Cardiac muscle cell (in vitro differentiated cells and primary cell): ENCODE results near the gene ZNF609. TPM values are rescaled to one million over a fixed set of nuclear protein-coding genes. Genes with fewer than 3 reads are reported as not detected.

Experiments
- DNase-seq, 2 donors: peaks; one replicate each; pipeline versions ENCODE4 v3.0.0 to v3.0.0-alpha.2; 2010 to 2017; ENCODE audit warnings: low read depth in 1 of 2, low spot score in 1 of 2
- H3K27ac ChIP-seq: fragments of 200-600 bp; sonication (generic); 2 replicates; pipeline ENCODE4 v1.5.1; 2016
- H3K27me3 ChIP-seq: fragments of 200-600 bp; sonication (generic); 2 replicates; pipeline ENCODE4 v1.6.0; 2016; ENCODE audit warnings: control low read depth
- H3K36me3 ChIP-seq: fragments of 200-600 bp; sonication (generic); 2 replicates; pipeline ENCODE4 v1.5.1; 2016; ENCODE audit warnings: control low read depth
- H3K4me1 ChIP-seq: fragments of 200-600 bp; sonication (generic); 2 replicates; pipeline ENCODE4 v1.8.1; 2017; ENCODE audit warnings: low read depth, mild to moderate bottlenecking, mixed run types
- H3K4me3 ChIP-seq: fragments of 200-600 bp; sonication (generic); 2 replicates; pipeline ENCODE4 v1.5.1; 2016; ENCODE audit warnings: mild to moderate bottlenecking
- H3K9me3 ChIP-seq: fragments of 200-600 bp; sonication (generic); 2 replicates; pipeline ENCODE4 v1.5.1; 2017; ENCODE audit warnings: low read depth, mild to moderate bottlenecking, control low read depth
- polyA plus RNA-seq: library from polyadenylated mRNA; unstranded; fragments of >200 nt; fragmentation: Nextera tagmentation; extraction: Ambion mirVana; gene quantifications from 2 replicates; pipeline ENCODE4 v1.2.1, GENCODE V29; 2016
- total RNA-seq: library from RNA; depleted of rRNA; stranded (reverse); fragments of >200 nt; gene quantifications from 2 replicates; pipeline ENCODE4 v1.2.3, GENCODE V29; 2016
- TF ChIP-seq, protein P1 (sequence below): IDR thresholded peaks from 2 replicates; pipeline ENCODE4 v1.5.1; 2012; ENCODE audit warnings: low read depth, mild to moderate bottlenecking, low read length

ZNF609 gene
- total and polyA plus RNA-seq, 2 experiments from 2014 or later, result 25.6 to 41.4 TPM

GRCh38 chr15:64667736-64668161 is 207.4 kb downstream of the ZNF609 start:
- no peak overlapping the region for H3K27ac ChIP-seq
- peak in 1 of 2 donors; percentile 22 for DNase-seq
- TF ChIP-seq, protein P1, sequence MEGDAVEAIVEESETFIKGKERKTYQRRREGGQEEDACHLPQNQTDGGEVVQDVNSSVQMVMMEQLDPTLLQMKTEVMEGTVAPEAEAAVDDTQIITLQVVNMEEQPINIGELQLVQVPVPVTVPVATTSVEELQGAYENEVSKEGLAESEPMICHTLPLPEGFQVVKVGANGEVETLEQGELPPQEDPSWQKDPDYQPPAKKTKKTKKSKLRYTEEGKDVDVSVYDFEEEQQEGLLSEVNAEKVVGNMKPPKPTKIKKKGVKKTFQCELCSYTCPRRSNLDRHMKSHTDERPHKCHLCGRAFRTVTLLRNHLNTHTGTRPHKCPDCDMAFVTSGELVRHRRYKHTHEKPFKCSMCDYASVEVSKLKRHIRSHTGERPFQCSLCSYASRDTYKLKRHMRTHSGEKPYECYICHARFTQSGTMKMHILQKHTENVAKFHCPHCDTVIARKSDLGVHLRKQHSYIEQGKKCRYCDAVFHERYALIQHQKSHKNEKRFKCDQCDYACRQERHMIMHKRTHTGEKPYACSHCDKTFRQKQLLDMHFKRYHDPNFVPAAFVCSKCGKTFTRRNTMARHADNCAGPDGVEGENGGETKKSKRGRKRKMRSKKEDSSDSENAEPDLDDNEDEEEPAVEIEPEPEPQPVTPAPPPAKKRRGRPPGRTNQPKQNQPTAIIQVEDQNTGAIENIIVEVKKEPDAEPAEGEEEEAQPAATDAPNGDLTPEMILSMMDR, result no peak
- no peaks in the 10 kb centered on the region for H3K9me3 ChIP-seq
- no peaks in the 10 kb centered on the region for H3K27me3 ChIP-seq
- no peaks in the 10 kb centered on the region for H3K4me1 ChIP-seq
- H3K4me3 ChIP-seq, result no peak overlapping the region
- H3K36me3 ChIP-seq, result no peaks in the 10 kb centered on the region

GRCh38 chr15:64673866-64674265 is 213.5 kb downstream of the ZNF609 start:
- DNase-seq, result peak in 1 of 2 donors; percentile 52
- no peaks in the 10 kb centered on the region for H3K27me3 ChIP-seq
- H3K4me1 ChIP-seq, result no peaks in the 10 kb centered on the region
- no peaks in the 10 kb centered on the region for H3K9me3 ChIP-seq
- H3K4me3 ChIP-seq, result no peak overlapping the region
- TF ChIP-seq, protein P1, result no peak
- peaks cover 9% of the 10 kb centered on the region for H3K36me3 ChIP-seq
- H3K27ac ChIP-seq, result no peak overlapping the region

GRCh38 chr15:64678126-64678819 is 217.9 kb downstream of the ZNF609 start:
- Histone ChIP-seq H3K9me3 (no peaks in the 10 kb centered on the region), H3K36me3 (peaks cover 31% of the 10 kb centered on the region), H3K4me1 (no peaks in the 10 kb centered on the region), H3K4me3 (no peak overlapping the region), H3K27me3 (no peaks in the 10 kb centered on the region), H3K27ac (no peak overlapping the region)
- TF ChIP-seq, protein P1, result no peak
- no peak for DNase-seq

DNA sequence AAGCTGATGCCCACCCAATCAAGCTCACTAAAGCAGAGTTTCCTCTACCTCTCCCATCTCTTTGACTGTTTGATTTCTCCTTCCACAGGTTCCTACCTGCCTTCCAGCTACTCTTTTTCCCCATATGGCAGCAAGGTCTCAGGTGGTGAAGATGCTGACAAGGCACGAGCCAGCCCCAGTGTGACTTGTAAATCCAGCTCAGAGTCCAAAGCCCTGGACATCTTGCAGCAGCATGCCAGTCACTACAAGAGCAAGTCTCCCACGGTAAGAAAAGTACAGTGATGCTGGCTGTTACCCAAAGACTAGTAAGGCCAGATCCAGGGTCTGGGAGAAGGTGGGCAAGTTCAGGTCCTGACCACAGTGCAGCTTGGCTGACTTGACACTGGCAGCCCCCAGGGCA is 219.7 kb downstream of the ZNF609 start:
- TF ChIP-seq, protein P1, result no peak
- no peak overlapping the region for H3K4me3 ChIP-seq
- no peaks in the 10 kb centered on the region for H3K4me1 ChIP-seq
- H3K27ac ChIP-seq, result no peak overlapping the region
- DNase-seq, result no peak
- peaks cover 31% of the 10 kb centered on the region for H3K36me3 ChIP-seq
- H3K27me3 ChIP-seq, result no peaks in the 10 kb centered on the region
- no peaks in the 10 kb centered on the region for H3K9me3 ChIP-seq

GRCh38 chr15:64681424-64682024 is 221.1 kb downstream of the ZNF609 start:
- Histone ChIP-seq H3K27me3 (no peaks in the 10 kb centered on the region), H3K36me3 (peaks cover 31% of the 10 kb centered on the region), H3K9me3 (no peaks in the 10 kb centered on the region), H3K4me3 (no peak overlapping the region), H3K4me1 (no peaks in the 10 kb centered on the region), H3K27ac (no peak overlapping the region)
- TF ChIP-seq, protein P1, result peak; percentile 49
- DNase-seq, result peak; percentile 72 to 88
